NCI-H2227 (cell line): ENCODE results near the gene PKP4.

Source experiments
- DNase-seq: peaks from one replicate; lab custom pipeline; 2025; ENCODE audit not compliant: unreplicated experiment; lab: John Stamatoyannopoulos, UW

PKP4 gene

DNA sequence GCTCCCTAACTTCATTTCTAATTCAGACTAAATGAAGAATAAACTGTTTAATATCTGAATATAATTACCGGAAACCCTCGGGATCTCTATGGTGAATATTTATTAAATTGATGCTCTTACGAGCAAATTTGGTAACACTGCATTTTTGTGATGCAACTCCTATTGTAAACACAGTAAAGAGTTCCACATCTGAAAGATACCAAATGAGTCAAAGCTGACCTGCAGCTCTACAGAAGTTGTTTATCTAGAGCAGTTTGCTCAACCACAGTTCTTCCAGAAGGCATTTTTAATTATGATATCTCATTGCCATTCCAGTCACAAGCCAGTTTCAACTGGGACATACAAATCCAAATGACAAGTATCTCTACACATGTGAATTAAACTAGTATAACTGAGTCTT lies 129.7 kb downstream of the PKP4 start:
- DNase-seq = no peak

DNA sequence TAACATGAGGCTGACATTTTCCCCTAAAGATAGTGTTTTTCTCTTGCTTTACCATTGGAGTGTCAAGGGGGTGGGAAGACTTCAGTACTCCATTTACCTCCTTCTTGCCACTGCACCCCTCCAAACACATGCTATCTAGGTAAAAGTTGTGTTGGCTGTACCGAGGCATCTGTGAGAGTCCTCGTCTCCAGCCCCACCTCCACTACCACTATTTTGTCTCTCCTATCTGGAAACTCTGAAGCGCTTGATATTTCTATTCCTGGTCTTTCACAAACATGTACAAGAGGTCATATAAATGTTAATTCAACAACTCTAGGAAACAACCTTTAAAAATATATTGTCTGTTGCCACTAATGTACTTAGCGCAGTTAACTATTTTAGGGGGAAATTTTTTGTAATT lies 132.6 kb downstream of the PKP4 start:
- DNase-seq = no peak

DNA sequence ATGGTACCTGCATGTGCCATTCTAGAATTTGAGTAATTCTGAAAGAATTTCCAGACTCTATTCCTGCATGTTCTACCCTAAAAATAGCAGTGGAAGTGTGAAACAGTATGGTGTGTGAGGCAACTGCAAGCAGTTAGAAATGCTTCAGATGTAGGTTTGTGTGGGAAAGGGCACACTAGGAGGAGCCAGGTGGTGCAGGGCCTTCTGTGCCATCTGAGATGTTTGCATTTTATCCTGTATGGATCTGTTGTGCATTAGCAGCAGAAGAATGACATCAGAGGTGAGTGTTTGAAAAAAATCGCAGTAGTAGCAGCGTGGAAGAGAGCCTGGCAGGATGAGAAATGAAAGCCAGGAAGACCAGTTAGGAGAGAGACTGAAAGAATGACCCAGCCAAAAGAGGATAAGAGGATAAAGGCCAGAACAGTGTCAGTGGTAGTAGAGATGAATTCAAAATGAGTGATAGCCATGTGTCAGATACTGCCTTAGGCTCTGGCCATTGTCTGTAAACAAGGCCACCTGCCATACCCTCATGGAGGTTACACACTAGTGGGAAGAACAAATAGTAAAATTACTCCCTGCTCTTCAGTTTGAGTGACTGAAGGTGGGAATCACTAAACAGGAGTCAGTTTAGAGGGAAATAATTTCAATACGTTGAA lies 142.2 kb downstream of the PKP4 start:
- DNase-seq = no peak

DNA sequence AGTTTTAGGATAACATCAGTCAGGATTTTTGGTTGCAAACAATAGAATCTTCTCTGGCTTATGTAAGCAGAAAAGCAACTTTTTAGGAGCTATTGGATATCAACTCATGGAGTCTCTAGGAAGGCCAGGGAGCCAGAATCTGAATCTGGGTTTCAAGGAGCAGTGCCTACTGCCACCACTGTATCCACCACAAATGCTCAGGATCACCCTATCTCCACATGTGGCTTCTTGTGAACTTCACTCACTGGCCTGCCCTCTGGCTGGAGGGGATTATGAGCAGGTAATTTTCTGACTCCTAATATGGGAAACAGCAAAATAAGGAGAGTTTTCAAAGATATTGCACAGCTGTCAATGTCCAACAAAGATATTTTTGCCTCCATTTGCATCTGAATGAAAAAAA lies 142.9 kb downstream of the PKP4 start:
- DNase-seq = no peak

DNA sequence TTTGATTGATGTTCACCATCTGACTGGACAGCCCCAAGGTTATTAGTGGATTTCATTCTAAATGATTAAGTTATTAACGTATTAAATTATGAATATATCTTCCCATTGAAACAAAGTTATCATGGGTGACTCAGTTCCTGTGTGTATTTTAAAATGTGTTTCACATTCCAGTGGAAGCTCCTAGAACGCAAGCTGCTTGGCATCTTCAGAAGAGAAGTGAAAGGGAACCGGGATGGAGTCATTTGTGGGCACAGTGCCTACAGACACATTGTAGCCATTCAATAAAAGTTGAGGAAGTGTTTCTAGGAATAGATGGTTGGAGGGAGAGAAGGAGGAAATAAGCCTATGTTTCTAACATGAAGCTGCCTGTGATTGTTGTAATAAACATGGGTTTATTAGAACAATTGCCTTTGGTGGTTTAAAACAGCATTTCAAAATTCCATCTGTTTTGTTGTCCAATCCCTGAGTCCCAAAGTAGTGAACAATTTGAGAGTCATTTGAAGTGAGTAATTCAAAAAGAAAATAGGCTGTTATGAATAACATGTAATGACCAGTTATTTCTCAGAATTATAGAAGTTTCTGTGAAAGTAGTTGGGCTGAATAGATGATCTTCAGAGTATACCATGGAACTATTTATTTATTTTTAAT lies 143.5 kb downstream of the PKP4 start:
- DNase-seq = no peak

GRCh38 chr2:158602027-158602426 lies 145.3 kb downstream of the PKP4 start:
- no peak for DNase-seq

- no peak for DNase-seq
These were observed 146.5 kb downstream of the PKP4 start for GRCh38 chr2:158603205-158603604.

DNA sequence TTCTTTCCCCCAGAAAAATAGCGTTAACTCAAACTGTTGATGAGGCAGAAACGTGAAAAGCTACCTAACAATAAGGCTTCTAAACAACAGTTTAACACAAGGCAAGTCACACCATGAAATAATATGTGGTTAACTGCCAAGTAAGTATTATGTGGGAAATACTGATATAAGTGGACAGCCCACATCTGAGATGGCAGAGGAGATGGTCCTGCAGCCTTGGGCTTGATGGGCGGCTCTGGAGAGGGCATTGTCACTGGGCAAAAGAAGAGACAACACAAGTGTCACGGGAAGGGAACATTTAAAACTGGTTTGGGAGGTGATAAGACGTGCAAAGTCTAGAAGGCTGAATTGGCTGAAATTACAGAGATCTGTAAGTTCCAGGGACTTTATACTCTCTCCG lies 147.2 kb downstream of the PKP4 start:
- DNase-seq = no peak

GRCh38 chr2:158610059-158610458 lies 153.3 kb downstream of the PKP4 start:
- no peak for DNase-seq

DNA sequence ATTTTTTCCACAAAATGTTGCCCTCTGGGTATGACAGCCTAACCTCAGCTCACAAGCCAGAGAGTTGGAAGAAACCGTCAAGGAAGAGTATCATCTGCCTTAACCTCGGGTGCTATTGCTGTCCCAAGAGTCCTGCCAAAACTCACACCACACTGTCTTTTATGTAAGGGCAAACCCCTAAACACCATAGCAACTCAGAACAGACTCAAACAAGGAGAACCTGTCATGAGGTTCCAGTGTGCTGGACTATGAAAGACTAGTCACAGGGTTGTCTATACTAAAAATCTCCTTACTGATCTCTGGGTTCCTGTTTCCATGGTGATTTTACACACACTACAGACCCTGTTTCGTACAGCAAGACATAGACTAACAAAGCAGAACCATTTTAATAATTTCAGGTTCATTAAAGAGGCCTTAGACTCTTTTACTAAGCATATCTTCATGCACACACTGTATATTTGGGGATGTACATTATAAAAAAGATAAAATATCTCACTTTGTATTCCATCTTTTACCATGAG lies 159.8 kb downstream of the PKP4 start:
- DNase-seq = no peak

DNA sequence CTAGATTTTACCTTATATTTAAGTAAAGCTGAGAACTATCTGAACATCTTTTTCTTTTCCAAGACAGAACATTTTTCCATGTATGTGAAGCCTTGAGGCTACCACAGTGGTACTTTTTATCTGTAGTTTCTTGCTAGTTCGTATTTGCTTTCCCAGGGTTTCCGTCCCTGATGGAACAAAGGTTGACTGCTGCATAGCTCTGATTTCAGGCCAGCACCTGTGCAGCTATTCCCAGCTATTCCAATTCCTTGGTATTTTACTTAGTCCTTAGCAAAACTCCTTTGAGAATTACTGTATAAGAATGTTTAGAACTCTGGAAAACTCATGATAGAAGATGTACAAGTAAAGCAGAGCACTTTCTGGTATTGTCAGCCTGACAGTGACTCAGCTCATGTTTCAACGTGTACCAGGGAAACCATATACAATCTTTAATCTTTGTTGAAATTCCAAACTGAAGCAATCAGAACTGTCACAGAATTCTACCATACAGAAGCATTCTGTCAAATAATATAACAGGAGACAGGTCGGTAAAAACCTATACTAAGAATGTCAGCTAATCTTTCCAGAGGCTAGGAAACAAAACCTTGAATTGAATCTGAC lies 162.2 kb downstream of the PKP4 start:
- no peak for DNase-seq

GRCh38 chr2:158619496-158619895 lies 162.7 kb downstream of the PKP4 start:
- no peak for DNase-seq

- DNase-seq = no peak
These were observed 163.9 kb downstream of the PKP4 start for GRCh38 chr2:158620656-158621055.

DNA sequence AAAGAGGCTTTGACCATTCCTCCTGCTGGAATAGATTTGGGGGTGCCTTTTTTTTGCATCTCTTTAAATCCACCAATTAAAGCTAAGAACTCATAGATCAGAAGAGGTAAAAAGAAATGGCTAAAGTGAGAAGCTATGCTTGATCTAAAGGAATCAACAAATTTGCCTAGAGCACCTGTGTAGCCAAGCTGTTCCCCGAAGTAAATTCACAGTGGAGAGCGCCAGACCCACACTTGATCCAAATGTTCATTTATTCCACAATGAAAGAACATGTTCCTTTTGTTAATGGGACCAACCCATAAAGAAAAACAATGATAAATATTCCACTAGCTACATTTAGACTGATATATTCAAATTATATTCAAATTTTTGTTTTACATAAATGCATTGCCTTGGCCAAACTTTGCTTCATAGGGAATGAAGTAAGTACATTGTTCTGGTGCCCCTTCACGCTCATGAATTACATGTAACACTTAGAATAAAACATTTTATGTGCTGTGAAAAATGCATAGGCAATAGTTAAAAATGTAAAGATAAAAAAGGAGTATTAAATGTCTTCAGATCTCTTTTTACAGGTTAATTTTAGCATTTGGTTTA lies 167.4 kb downstream of the PKP4 start:
- DNase-seq = no peak

GRCh38 chr2:158624961-158625360 lies 168.2 kb downstream of the PKP4 start:
- DNase-seq = no peak

DNA sequence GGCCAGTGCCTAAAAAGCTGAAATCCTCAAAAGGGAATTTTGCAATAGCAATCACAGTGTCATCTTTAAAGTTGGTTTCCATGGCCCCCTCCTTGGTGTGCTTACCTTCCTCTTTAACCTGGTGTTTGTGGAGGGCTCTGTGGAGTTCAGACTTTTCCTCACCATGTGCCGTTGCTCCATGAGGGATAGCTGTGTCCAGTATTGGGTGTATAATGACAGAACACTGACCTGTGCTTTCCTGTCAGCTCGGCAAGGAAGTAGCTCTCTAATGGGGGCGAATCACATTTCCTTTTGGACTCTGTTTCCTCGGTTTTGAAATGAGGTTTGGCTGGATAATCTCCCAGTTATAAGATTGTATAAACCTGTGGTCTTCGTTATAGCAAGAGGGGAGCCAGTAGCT lies 172.4 kb downstream of the PKP4 start:
- DNase-seq = no peak

DNA sequence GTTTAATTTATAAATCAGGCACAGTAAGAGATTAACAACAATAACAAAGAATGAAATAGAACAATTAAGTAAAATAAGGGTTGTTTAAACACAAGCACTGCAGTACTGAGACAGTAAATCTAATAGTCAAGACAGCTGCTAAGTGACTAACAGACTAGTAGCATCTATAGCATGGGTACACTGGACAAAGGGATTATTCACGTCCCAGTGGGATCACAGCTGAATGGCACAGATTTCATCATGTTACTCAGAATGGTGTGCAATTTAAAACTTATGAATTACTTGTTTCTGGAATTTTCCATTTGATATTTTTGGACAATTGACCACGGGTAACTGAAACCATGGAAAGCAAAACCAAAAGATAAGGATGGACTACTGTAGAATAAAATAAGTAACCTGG lies 176.5 kb downstream of the PKP4 start:
- DNase-seq = no peak

DNA sequence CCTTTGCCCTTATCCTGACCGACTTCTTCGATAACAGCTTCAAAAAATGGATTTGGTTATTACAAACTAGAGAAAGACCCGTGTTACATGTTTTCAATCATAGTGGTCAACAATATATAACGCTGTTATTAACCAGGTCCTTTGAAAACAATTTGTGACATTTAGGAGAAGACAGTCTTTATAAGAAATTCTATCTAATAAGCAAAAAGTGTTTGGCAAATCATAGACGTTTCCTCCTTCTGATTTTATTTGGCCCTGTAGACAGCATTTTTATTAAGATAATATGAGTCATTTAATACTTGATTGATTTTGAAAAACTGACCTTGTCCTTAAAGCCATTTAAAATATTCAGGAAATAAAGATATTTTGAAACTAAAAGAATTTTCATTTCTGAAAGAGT lies 177.9 kb downstream of the PKP4 start:
- no peak for DNase-seq

DNA sequence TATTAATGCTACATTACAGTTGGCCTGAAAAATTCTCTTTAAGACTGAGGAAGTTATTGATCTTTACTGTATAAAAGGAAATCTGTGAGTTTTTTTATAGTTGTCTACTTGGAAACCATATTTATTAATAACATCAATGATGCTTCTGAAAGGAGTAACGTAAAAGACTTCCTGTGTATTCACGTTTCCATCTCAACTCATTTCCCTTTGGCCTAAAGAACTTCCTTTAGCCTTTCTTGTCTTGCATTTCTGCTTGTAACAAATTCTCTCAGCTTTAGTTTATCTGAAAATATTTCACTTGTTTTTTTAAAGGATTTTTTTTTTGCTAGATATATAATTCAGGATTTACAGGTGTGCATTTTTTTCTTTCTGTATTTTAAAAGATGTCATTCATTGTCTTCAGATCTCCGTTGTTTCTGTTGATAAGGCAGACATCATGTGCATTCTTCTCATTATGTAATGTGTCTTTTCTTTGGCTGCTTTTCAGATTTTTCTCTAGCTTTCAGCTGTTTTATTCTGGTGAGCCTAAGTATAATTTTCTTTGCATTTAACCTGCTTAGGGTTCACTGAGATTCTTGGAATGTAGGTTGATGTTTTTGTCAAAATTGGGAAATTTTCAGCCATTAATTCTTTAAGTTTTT lies 179.3 kb downstream of the PKP4 start:
- DNase-seq = no peak

GRCh38 chr2:158637357-158637756 lies 180.6 kb downstream of the PKP4 start:
- no peak for DNase-seq

DNA sequence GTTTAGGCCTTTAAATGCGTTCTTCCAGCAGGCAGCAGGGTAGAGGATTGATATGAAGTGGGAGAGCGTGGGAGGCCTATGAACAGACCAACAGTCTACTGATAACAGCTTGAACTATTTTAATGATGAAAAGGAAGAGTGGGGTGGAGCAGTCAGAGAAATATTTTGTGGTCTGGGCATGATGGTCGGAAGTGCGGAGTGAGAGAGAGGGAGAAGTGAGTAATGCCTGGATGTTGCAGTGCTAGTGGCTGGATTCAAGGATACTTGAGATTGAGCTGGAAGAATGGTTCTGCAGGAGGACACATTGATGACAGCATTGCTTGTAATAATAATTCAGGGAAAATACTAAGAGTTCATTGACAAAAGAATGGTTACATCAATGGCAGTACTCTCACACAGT lies 187.4 kb downstream of the PKP4 start:
- DNase-seq = no peak

DNA sequence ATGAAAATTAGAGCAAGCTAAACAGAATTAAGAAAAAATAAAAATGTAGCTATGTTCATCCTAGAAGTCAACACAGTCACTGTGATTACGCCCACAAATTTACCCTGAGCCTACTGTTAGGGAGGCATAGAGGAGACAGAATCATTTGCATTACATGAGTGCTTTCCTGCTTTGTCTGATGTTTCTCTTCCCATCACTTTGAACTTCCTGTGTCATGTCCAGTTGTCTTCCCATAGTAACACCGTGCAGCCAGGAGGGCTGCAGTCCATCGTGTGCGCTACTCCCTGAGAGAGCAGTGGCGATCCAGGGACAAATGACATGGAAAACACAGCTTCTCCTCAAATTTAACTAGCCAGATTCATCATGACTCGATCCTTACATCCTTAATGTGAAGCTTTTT lies 188.5 kb downstream of the PKP4 start:
- DNase-seq = no peak
